Measurements from ENCODE around the gene UBXN1. TPM values are rescaled to one million over a fixed set of nuclear protein-coding genes. Genes with fewer than 3 reads are reported as not detected.

UBXN1 gene
- total RNA-seq, 4 donors from 2014 or later, result 140 to 205 (median 162) TPM

GRCh38 chr11:62645946-62646824, 32.7 kb downstream of the UBXN1 start, which contains the start of gene GANAB:
GANAB (minus strand) TSS chr11:62646613; CDS start chr11:62646599, 14 bp downstream.
- H3K4me1 ChIP-seq, result peaks cover 0 to 47% (median 16%) of the 10 kb centered on the region in 4 donors
- peak within 1 kb of the TSS; percentile 87 to 99 (median 90) for H3K4me3 ChIP-seq
- peak within 1 kb of the TSS; percentile 72 to 98 (median 95) for H3K27ac ChIP-seq
- peaks cover 0 to 59% (median 4%) of the 10 kb centered on the region in 3 donors for H3K36me3 ChIP-seq
- no peaks in the 10 kb centered on the region for H3K27me3 ChIP-seq
- peak; percentile 100 for DNase-seq (ENCODE audit: low spot score in 2 of 2)
- H3K9me3 ChIP-seq, result no peaks in the 10 kb centered on the region
- TF ChIP-seq POLR2A (IDR thresholded peaks at IDR 0.05), result peak; percentile 55 to 78
- peak; percentile 74 to 88 for TF ChIP-seq EP300 (IDR thresholded peaks at IDR 0.05)
- TF ChIP-seq CTCF (IDR thresholded peaks at IDR 0.05), result peak in 1 of 5 experiments; percentile 17
- 1% methylated on average over 49 to 72 of the region's 73 CpGs for WGBS, 2 donors

GRCh38 chr11:62645671-62645945, 33.3 kb downstream of the UBXN1 start:
- peak overlapping the region; percentile 72 to 98 (median 95) for H3K27ac ChIP-seq
- WGBS, 2 donors, result 10 to 11% methylated on average over 11 of the region's 11 CpGs

GRCh38 chr11:62644220-62644619, 34.7 kb downstream of the UBXN1 start:
- TF ChIP-seq EP300 (IDR thresholded peaks at IDR 0.05) (no peak), POLR2A (IDR thresholded peaks at IDR 0.05) (no peak), CTCF (IDR thresholded peaks at IDR 0.05) (no peak)
- H3K27ac ChIP-seq, result no peak overlapping the region
- H3K9me3 ChIP-seq, result no peaks in the 10 kb centered on the region
- no peaks in the 10 kb centered on the region for H3K27me3 ChIP-seq
- no peak for DNase-seq (ENCODE audit: low spot score in 2 of 2)
- H3K4me1 ChIP-seq, result peaks cover 0 to 44% (median 15%) of the 10 kb centered on the region in 4 donors
- H3K36me3 ChIP-seq, result peaks cover 0 to 53% (median 9%) of the 10 kb centered on the region in 3 donors
- WGBS, 2 donors, result 66 to 79% methylated on average over 8 of the region's 8 CpGs
- no peak overlapping the region for H3K4me3 ChIP-seq

More at GRCh38 chr11:62645671-62645945, 33.3 kb downstream of the UBXN1 start:
- Histone ChIP-seq H3K36me3 (peaks cover 0 to 59% (median 4%) of the 10 kb centered on the region in 3 donors), H3K9me3 (no peaks in the 10 kb centered on the region), H3K4me3 (peak overlapping the region; percentile 87 to 99 (median 90)), H3K4me1 (peaks cover 0 to 44% (median 15%) of the 10 kb centered on the region in 4 donors), H3K27me3 (no peaks in the 10 kb centered on the region)
- no peak for TF ChIP-seq POLR2A (IDR thresholded peaks at IDR 0.05)
- TF ChIP-seq CTCF (IDR thresholded peaks at IDR 0.05), result no peak
- no peak for TF ChIP-seq EP300 (IDR thresholded peaks at IDR 0.05)
- no peak for DNase-seq (ENCODE audit: low spot score in 2 of 2)

GRCh38 chr11:62632492-62632891, 46.4 kb downstream of the UBXN1 start:
- no peaks in the 10 kb centered on the region for H3K9me3 ChIP-seq
- 83 to 89% methylated on average over 4 to 6 of the region's 6 CpGs for WGBS, 2 donors
- H3K4me3 ChIP-seq, result no peak overlapping the region
- H3K27me3 ChIP-seq, result no peaks in the 10 kb centered on the region
- H3K4me1 ChIP-seq, result no peaks in the 10 kb centered on the region
- TF ChIP-seq POLR2A (IDR thresholded peaks at IDR 0.05) (no peak), EP300 (IDR thresholded peaks at IDR 0.05) (no peak), CTCF (IDR thresholded peaks at IDR 0.05) (no peak)
- peaks cover 11 to 99% (median 48%) of the 10 kb centered on the region in 3 donors for H3K36me3 ChIP-seq
- no peak overlapping the region for H3K27ac ChIP-seq
- no peak for DNase-seq (ENCODE audit: low spot score in 2 of 2)

- H3K4me1 ChIP-seq, result no peaks in the 10 kb centered on the region
- H3K4me3 ChIP-seq, result no peak overlapping the region
- TF ChIP-seq CTCF (IDR thresholded peaks at IDR 0.05) (no peak), POLR2A (IDR thresholded peaks at IDR 0.05) (no peak), EP300 (IDR thresholded peaks at IDR 0.05) (no peak)
- no peaks in the 10 kb centered on the region for H3K27me3 ChIP-seq
- no peaks in the 10 kb centered on the region for H3K9me3 ChIP-seq
- DNase-seq (ENCODE audit: low spot score in 2 of 2), result no peak
- H3K27ac ChIP-seq, result no peak overlapping the region
- 58 to 61% methylated on average over 3 of the region's 3 CpGs for WGBS, 2 donors
- H3K36me3 ChIP-seq, result peaks cover 4 to 83% (median 41%) of the 10 kb centered on the region in 3 donors
Observed at GRCh38 chr11:62627713-62628112, 51.2 kb downstream of the UBXN1 start.

Measured in tibial nerve (tissue), 4 donors.